Adipose tissue (tissue), 3 donors: ENCODE measurements around the gene MERTK. TPM values are rescaled to one million over a fixed set of nuclear protein-coding genes. Genes with fewer than 3 reads are reported as not detected.
"Not testable (repeated sequence)": the region's sequence is repeated elsewhere in the genome, so short reads cannot be mapped to it uniquely, and the experiment has no call there.

Experiments
- H3K27ac ChIP-seq: one replicate; pipeline ENCODE4 v1.5.1; 2013; ENCODE audit warnings: low read depth, low read length
- WGBS, 3 donors: extraction: QIAGEN DNeasy Blood & Tissue Kit; methylation state at CpG; one replicate each; pipeline ENCODE4 v1.1.7; 2013; 5-methylcytosine and 5-hydroxymethylcytosine counted together
- polyA plus RNA-seq, 3 donors: library from polyadenylated mRNA; stranded (reverse); fragments of 200-250 nt; gene quantifications; one replicate each; pipeline ENCODE4 v1.2.3, GENCODE V29; 2013
- donor health status: healthy with polysubstance abuse.
- donor health status: Bipolar disorder and iron deficiency.
- donor health status: healthy.

The MERTK gene
- polyA plus RNA-seq, 3 donors, result 4.2 to 7.5 (median 5.3) TPM

GRCh38 chr2:112021781-112022231 is 123.4 kb downstream of the MERTK start:
- H3K27ac ChIP-seq, result no peak overlapping the region
- 80 to 88% (median 86%) methylated on average over 8 of the region's 8 CpGs for WGBS, 3 donors

DNA sequence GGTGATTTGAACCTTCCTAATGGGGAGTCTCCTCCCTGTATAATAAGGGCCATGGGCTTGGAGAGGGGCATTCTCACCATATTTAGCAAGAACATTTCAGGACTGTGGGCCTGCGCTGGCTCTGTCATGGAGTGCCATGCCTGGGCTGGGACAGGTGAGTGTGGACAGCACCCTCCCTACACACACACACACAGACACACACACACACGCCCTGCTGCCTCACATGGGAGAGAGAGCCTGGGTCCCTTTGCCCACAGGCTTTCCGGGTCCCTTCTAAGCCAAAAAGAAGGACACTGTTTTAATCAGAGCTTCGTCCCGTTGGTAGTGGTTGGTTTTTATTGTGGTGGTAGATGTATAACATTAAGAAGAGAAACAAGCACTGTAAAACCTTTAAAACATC is 125.3 kb downstream of the MERTK start:
- 93 to 96% (median 94%) methylated on average over 5 of the region's 5 CpGs for WGBS, 3 donors
- H3K27ac ChIP-seq, result no peak overlapping the region

- no peak overlapping the region for H3K27ac ChIP-seq
- WGBS, 3 donors, result 64 to 82% (median 80%) methylated on average over 9 of the region's 9 CpGs
These were observed 125.8 kb downstream of the MERTK start for GRCh38 chr2:112024231-112024630.

GRCh38 chr2:112024896-112025491 is 126.6 kb downstream of the MERTK start:
- 87 to 95% (median 87%) methylated on average over 12 of the region's 12 CpGs for WGBS, 3 donors

GRCh38 chr2:112026509-112026908 is 128.1 kb downstream of the MERTK start:
- H3K27ac ChIP-seq, result no peak overlapping the region
- 68 to 73% (median 71%) methylated on average over 8 of the region's 8 CpGs for WGBS, 3 donors

More at GRCh38 chr2:112024896-112025491, 126.6 kb downstream of the MERTK start:
- H3K27ac ChIP-seq, result no peak overlapping the region

- H3K27ac ChIP-seq, result no peak overlapping the region
These were observed 129.4 kb downstream of the MERTK start for GRCh38 chr2:112027767-112028166.

DNA sequence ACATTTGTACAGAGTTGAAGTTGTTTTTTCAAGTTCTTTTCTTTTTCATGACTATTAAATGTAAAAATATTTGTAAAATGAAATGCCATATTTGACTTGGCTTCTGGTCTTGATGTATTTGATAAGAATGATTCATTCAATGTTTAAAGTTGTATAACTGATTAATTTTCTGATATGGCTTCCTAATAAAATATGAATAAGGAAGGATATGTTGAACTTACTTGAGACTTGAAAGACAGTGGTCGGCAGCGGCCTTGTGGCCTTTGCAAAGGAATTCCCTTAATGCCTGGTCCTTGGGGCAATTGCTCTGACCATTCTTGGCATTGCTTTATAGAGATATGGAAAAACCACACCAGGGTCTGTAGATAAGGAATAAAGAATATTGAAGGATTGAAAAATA is 130.8 kb downstream of the MERTK start:
- 51 to 94% (median 92%) methylated on average over 2 of the region's 2 CpGs for WGBS, 3 donors
- H3K27ac ChIP-seq, result no peak overlapping the region

More at GRCh38 chr2:112027767-112028166, 129.4 kb downstream of the MERTK start:
- WGBS, 3 donors, result 86 to 96% (median 96%) methylated on average over 3 of the region's 3 CpGs

GRCh38 chr2:112031473-112032223 is 133.2 kb downstream of the MERTK start:
- 11 to 39% (median 12%) methylated on average over 12 of the region's 12 CpGs for WGBS, 3 donors

DNA sequence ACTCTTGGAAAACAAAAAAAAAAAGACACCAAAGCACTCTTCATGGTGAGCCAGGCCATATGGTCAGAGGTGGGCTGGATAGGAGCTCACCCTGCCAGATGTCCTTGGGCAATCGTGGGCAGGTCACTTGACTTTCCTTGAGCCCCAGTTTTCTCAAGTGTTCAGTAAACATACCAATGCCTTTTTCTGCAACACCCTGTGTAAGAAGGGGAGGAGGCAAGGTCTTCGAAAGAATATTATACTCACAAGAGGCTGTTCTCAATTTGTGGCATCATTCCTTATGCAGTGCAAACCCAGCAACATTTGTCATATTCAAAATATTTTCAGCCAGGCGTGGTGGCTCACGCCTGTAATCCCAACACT is 133.8 kb downstream of the MERTK start:
- 60 to 62% (median 60%) methylated on average over 4 of the region's 4 CpGs for WGBS, 3 donors
- H3K27ac ChIP-seq, result no peak overlapping the region

More at GRCh38 chr2:112031473-112032223, 133.2 kb downstream of the MERTK start:
- H3K27ac ChIP-seq, result no peak overlapping the region

DNA sequence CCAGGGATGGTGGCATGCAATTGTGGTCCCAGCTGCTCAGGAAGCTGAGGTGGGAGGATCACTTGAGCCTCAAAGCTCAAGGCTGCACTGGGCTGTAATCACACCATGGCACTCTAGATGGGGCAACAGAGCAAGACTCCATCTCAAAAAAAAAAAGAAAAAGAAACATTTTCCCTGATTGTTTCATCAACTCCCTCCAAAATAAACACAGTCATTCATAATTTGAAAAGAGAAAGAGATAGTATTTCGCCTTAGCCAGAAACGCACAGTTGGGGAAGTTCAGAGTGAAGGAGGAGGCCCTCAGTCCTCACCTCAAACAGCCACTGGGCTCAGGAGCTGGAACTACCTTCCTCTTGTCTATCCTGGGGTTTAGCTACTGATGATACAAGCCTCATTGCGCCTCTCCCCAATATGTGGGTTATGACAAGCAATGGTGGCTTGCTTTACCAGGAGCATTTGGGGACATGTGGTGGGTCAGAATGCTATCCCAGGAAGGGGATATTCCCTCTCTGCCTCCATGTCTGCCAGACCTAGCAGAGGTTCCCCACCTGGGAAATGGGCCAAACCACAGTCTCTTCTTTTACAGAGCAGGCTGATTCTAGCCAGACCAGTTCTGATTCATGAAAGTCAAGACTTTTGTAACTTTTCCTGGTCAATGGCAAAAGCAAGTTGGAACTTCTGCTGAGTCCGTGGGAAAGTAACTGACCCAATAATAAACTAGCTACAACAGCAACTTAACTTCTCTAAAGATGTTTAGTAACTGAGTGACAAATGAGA is 134.5 kb downstream of the MERTK start:
- H3K27ac ChIP-seq, result no peak overlapping the region
- WGBS, 3 donors, result 47 to 48% (median 48%) methylated on average over 4 of the region's 4 CpGs

- WGBS, 3 donors, result 46 to 81% (median 73%) methylated on average over 1 of the region's 1 CpG
These were observed 135.2 kb downstream of the MERTK start for GRCh38 chr2:112033600-112033999.

GRCh38 chr2:112034924-112035323 is 136.5 kb downstream of the MERTK start:
- 79 to 81% (median 80%) methylated on average over 3 of the region's 3 CpGs for WGBS, 3 donors

More at GRCh38 chr2:112033600-112033999, 135.2 kb downstream of the MERTK start:
- H3K27ac ChIP-seq, result no peak overlapping the region

DNA sequence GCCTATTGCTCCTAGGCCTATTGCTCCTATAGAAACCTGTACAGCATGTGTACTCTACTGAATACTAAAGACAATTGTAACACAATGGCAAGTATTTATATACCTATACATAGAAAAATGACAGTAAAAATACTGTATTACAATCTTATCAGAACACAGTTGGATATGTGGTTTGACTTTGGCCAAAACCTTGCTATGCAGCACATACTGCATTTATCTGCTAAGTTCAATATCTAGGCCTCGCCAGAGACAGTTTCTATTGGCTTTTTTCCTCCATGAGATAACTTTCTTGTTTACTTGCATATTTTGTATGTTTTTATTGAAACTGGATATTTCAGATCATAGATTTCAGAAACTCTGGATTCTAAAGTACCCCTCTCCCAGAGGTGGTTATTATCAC is 137.4 kb downstream of the MERTK start:
- WGBS, 3 donors, result 68 to 100% (median 97%) methylated on average over 1 of the region's 1 CpG
- H3K27ac ChIP-seq, result no peak overlapping the region

More at GRCh38 chr2:112034924-112035323, 136.5 kb downstream of the MERTK start:
- no peak overlapping the region for H3K27ac ChIP-seq

GRCh38 chr2:112039556-112039955 is 141.1 kb downstream of the MERTK start:
- 90 to 94% (median 93%) methylated on average over 12 of the region's 12 CpGs for WGBS, 3 donors
- not testable (repeated sequence) for H3K27ac ChIP-seq

GRCh38 chr2:112040066-112040465 is 141.7 kb downstream of the MERTK start:
- WGBS, 3 donors, result 73 to 98% (median 87%) methylated on average over 2 of the region's 2 CpGs
- H3K27ac ChIP-seq, result not testable (repeated sequence)

GRCh38 chr2:112041460-112041859 is 143.1 kb downstream of the MERTK start:
- WGBS, 3 donors, result 37 to 91% (median 85%) methylated on average over 6 of the region's 6 CpGs
- H3K27ac ChIP-seq, result not testable (repeated sequence)

GRCh38 chr2:112045446-112046014 is 147.1 kb downstream of the MERTK start:
- no peak overlapping the region for H3K27ac ChIP-seq

DNA sequence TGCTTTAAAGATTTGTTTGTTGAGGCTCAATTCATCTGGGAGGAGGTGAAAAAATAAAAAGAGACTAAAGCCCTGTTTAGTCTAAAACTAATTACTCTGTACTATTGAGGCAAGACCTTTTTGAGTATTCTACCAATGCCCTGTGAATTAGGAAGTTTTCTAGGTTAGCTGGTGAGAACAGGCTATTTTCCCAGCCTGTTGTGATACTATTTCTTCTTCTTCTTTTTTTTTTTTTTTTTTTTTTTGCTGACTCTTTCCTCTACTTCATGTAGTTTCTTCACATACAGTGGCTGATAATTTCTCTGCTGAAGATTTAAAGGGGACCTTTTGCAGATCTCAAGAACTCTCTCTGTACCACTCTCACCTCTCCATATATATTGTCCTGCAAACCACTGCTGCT is 147.8 kb downstream of the MERTK start:
- H3K27ac ChIP-seq, result no peak overlapping the region
